ENCODE measurements around the gene F10. TPM values are rescaled to one million over a fixed set of nuclear protein-coding genes. Genes with fewer than 3 reads are reported as not detected.
A peak's percentile ranks its signal among the peaks of the same experiment; 100 is the strongest.

The F10 gene
- total RNA-seq, 1 donor from 2014 or later = 3.5 TPM

- no peak for TF ChIP-seq CTCF (IDR thresholded peaks at IDR 0.05; ENCODE audit: borderline replicate concordance)
- H3K9me3 ChIP-seq (replicated peaks) = no peaks in the 10 kb centered on the region
- peaks cover 16% of the 10 kb centered on the region for H3K4me1 ChIP-seq
- peak overlapping the region; percentile 54 for H3K27ac ChIP-seq (replicated peaks)
- H3K36me3 ChIP-seq = peaks cover 60% of the 10 kb centered on the region
- H3K27me3 ChIP-seq (ENCODE audit: low read depth) = no peaks in the 10 kb centered on the region
- DNase-seq = no peak
- intact Hi-C loops (cut with micrococcal nuclease) = no loop called here
- no peak overlapping the region for H3K4me3 ChIP-seq
Observed at GRCh38 chr13:113084094-113084942, 38.3 kb upstream of the F10 start.

GRCh38 chr13:113084943-113085540 is 37.6 kb upstream of the F10 start:
- peaks cover 64% of the 10 kb centered on the region for H3K36me3 ChIP-seq

GRCh38 chr13:113086031-113086750 is 36.4 kb upstream of the F10 start:
- intact Hi-C loops (cut with micrococcal nuclease) = no loop called here
- no peak for DNase-seq
- H3K36me3 ChIP-seq = peaks cover 74% of the 10 kb centered on the region

More at GRCh38 chr13:113084943-113085540, 37.6 kb upstream of the F10 start:
- intact Hi-C loops (cut with micrococcal nuclease) = no loop called here
- Histone ChIP-seq H3K4me1 (peaks cover 14% of the 10 kb centered on the region), H3K27ac (replicated peaks) (no peak overlapping the region), H3K27me3 (ENCODE audit: low read depth) (no peaks in the 10 kb centered on the region), H3K4me3 (no peak overlapping the region), H3K9me3 (replicated peaks) (no peaks in the 10 kb centered on the region)
- no peak for DNase-seq
- TF ChIP-seq CTCF (IDR thresholded peaks at IDR 0.05; ENCODE audit: borderline replicate concordance) = no peak

GRCh38 chr13:113086991-113087922 is 35.3 kb upstream of the F10 start:
- TF ChIP-seq CTCF (IDR thresholded peaks at IDR 0.05; ENCODE audit: borderline replicate concordance) = no peak
- H3K4me1 ChIP-seq = peaks cover 14% of the 10 kb centered on the region
- intact Hi-C loops (cut with micrococcal nuclease) = no loop called here
- no peaks in the 10 kb centered on the region for H3K27me3 ChIP-seq (ENCODE audit: low read depth)
- no peak overlapping the region for H3K27ac ChIP-seq (replicated peaks)
- H3K9me3 ChIP-seq (replicated peaks) = no peaks in the 10 kb centered on the region
- H3K4me3 ChIP-seq = no peak overlapping the region
- H3K36me3 ChIP-seq = peaks cover 74% of the 10 kb centered on the region
- peak; percentile 9 for DNase-seq

More at GRCh38 chr13:113086031-113086750, 36.4 kb upstream of the F10 start:
- Histone ChIP-seq H3K4me1 (peaks cover 14% of the 10 kb centered on the region), H3K27me3 (ENCODE audit: low read depth) (no peaks in the 10 kb centered on the region), H3K9me3 (replicated peaks) (no peaks in the 10 kb centered on the region), H3K4me3 (no peak overlapping the region), H3K27ac (replicated peaks) (no peak overlapping the region)
- no peak for TF ChIP-seq CTCF (IDR thresholded peaks at IDR 0.05; ENCODE audit: borderline replicate concordance)
